Measurements from ENCODE around the gene ZNF296.
A peak's percentile ranks its signal among the peaks of the same experiment; 100 is the strongest.

ZNF296 gene

GRCh38 chr19:45059258-45059965, 16.9 kb downstream of the ZNF296 start:
- TF ChIP-seq CTCF (IDR thresholded peaks at IDR 0.05; ENCODE audit: low read depth, low read length) = peak; percentile 90
- H3K4me3 ChIP-seq (replicated peaks in 1 of 2; ENCODE audit: low read depth in 2 of 2, low read length in 2 of 2) = no peak overlapping the region
- peak; percentile 85 to 87 for DNase-seq (ENCODE audit: low read depth in 2 of 2)

GRCh38 chr19:45058622-45059159, 17.6 kb downstream of the ZNF296 start:
- DNase-seq (ENCODE audit: low read depth in 2 of 2) = no peak
- no peak for TF ChIP-seq CTCF (IDR thresholded peaks at IDR 0.05; ENCODE audit: low read depth, low read length)

GRCh38 chr19:45057444-45057843, 18.8 kb downstream of the ZNF296 start:
- no peak overlapping the region for H3K4me3 ChIP-seq (replicated peaks in 1 of 2; ENCODE audit: low read depth in 2 of 2, low read length in 2 of 2)
- DNase-seq (ENCODE audit: low read depth in 2 of 2) = no peak
- no peak for TF ChIP-seq CTCF (IDR thresholded peaks at IDR 0.05; ENCODE audit: low read depth, low read length)

More at GRCh38 chr19:45058622-45059159, 17.6 kb downstream of the ZNF296 start:
- no peak overlapping the region for H3K4me3 ChIP-seq (replicated peaks in 1 of 2; ENCODE audit: low read depth in 2 of 2, low read length in 2 of 2)

- no peak for TF ChIP-seq CTCF (IDR thresholded peaks at IDR 0.05; ENCODE audit: low read depth, low read length)
- H3K4me3 ChIP-seq (replicated peaks in 1 of 2; ENCODE audit: low read depth in 2 of 2, low read length in 2 of 2) = no peak overlapping the region
- no peak for DNase-seq (ENCODE audit: low read depth in 2 of 2)
These were observed 19.4 kb downstream of the ZNF296 start for GRCh38 chr19:45056831-45057230.

GRCh38 chr19:45051929-45052579, 24.2 kb downstream of the ZNF296 start:
- no peak for DNase-seq (ENCODE audit: low read depth in 2 of 2)
- no peak for TF ChIP-seq CTCF (IDR thresholded peaks at IDR 0.05; ENCODE audit: low read depth, low read length)
- no peak overlapping the region for H3K4me3 ChIP-seq (replicated peaks in 1 of 2; ENCODE audit: low read depth in 2 of 2, low read length in 2 of 2)

GRCh38 chr19:45050036-45050435, 26.2 kb downstream of the ZNF296 start:
- no peak for TF ChIP-seq CTCF (IDR thresholded peaks at IDR 0.05; ENCODE audit: low read depth, low read length)
- H3K4me3 ChIP-seq (replicated peaks in 1 of 2; ENCODE audit: low read depth in 2 of 2, low read length in 2 of 2) = no peak overlapping the region
- no peak for DNase-seq (ENCODE audit: low read depth in 2 of 2)

All from cardiac fibroblast (primary cell).